HepG2 (cell line): Measurements from ENCODE around the gene FNDC3B. TPM values are rescaled to one million over a fixed set of nuclear protein-coding genes. Genes with fewer than 3 reads are reported as not detected.

Source experiments
- FOXP1 ChIP-seq, 2 experiments: fragments of 450-650 bp in 1 of 2; IDR thresholded peaks; 2 replicates each; pipeline ENCODE4 v1.6.1; 2017 to 2018; ENCODE audit warnings: antibody characterized with exemption in 1 of 2
- GATA4 ChIP-seq: sonication (generic); IDR thresholded peaks from 2 replicates; pipeline ENCODE4 v1.6.1; 2016; ENCODE audit warnings: antibody characterized with exemption, low read depth, borderline replicate concordance
- KAT7 ChIP-seq: IDR thresholded peaks from 2 replicates; pipeline ENCODE4 v1.6.1; 2018; ENCODE audit warnings: borderline replicate concordance, missing compliant biosample characterization
- KDM2A ChIP-seq: sonication (generic); formaldehyde crosslinking; IDR thresholded peaks from 2 replicates; pipeline ENCODE4 v1.4.0; 2020; ENCODE audit warnings: low read depth, missing genetic modification reagents, borderline replicate concordance
- MATR3 ChIP-seq: sonication (generic); formaldehyde crosslinking; IDR thresholded peaks from 2 replicates; pipeline ENCODE4 v1.4.0; 2020; ENCODE audit warnings: missing genetic modification reagents
- NFKBIZ ChIP-seq: IDR thresholded peaks from 2 replicates; pipeline ENCODE4 v1.6.1; 2018; ENCODE audit warnings: missing genetic modification reagents, missing compliant biosample characterization
- POGZ ChIP-seq: sonication (generic); formaldehyde crosslinking; IDR thresholded peaks from 2 replicates; pipeline ENCODE4 v1.4.0; 2020; ENCODE audit warnings: mild to moderate bottlenecking, missing genetic modification reagents
- POLR2AphosphoS2 ChIP-seq: IDR thresholded peaks from 2 replicates; pipeline ENCODE4 v1.6.1; 2011; ENCODE audit warnings: low read depth, low read length, improper control_type of control experiment
- RELA ChIP-seq: sonication (generic); formaldehyde crosslinking; IDR thresholded peaks from 2 replicates; pipeline ENCODE4 v1.4.0; 2020; ENCODE audit warnings: missing genetic modification reagents
- SETDB1 ChIP-seq: sonication (generic); formaldehyde crosslinking; IDR thresholded peaks from 2 replicates; pipeline ENCODE4 v1.5.1; 2020; ENCODE audit warnings: missing genetic modification reagents, mild to moderate bottlenecking, borderline replicate concordance
- TFDP2 ChIP-seq: sonication (generic); formaldehyde crosslinking; IDR thresholded peaks from 2 replicates; pipeline ENCODE4 v1.4.0; 2020; ENCODE audit warnings: missing genetic modification reagents
- U2AF2 ChIP-seq: fragments of 200-400 bp; formaldehyde crosslinking; IDR thresholded peaks from 2 replicates; pipeline ENCODE4 v1.6.1; 2017; ENCODE audit warnings: low read depth, mild to moderate bottlenecking, low read length
- XBP1 ChIP-seq: sonication (generic); formaldehyde crosslinking; IDR thresholded peaks from 2 replicates; pipeline ENCODE4 v1.5.0; 2020; ENCODE audit warnings: missing genetic modification reagents
- ZBTB14 ChIP-seq: sonication (generic); formaldehyde crosslinking; IDR thresholded peaks from 2 replicates; pipeline ENCODE4 v1.4.0; 2020; ENCODE audit warnings: missing genetic modification reagents
- ZNF333 ChIP-seq: sonication (generic); formaldehyde crosslinking; IDR thresholded peaks from 2 replicates; pipeline ENCODE4 v1.4.0; 2020; ENCODE audit warnings: mild to moderate bottlenecking, missing genetic modification reagents, borderline replicate concordance
- ZNF33A ChIP-seq: sonication (generic); formaldehyde crosslinking; IDR thresholded peaks from 2 replicates; pipeline ENCODE4 v1.5.1; 2020; ENCODE audit warnings: missing genetic modification reagents, mild to moderate bottlenecking, moderate library complexity, borderline replicate concordance
- ZNF451 ChIP-seq: sonication (generic); formaldehyde crosslinking; IDR thresholded peaks from 2 replicates; pipeline ENCODE4 v1.5.0; 2020; ENCODE audit warnings: mild to moderate bottlenecking, missing genetic modification reagents
- ZNF703 ChIP-seq: sonication (generic); formaldehyde crosslinking; IDR thresholded peaks from 2 replicates; pipeline ENCODE4 v1.5.1; 2020; ENCODE audit warnings: missing genetic modification reagents, mild to moderate bottlenecking, moderate library complexity, borderline replicate concordance
- polyA plus RNA-seq, 8 experiments: library from polyadenylated mRNA; depleted of rRNA in 3 of 8; stranded (reverse) in 7 of 8; unstranded in 1 of 8; fragments of >200 nt; fragmentation: Illumina TruSeq in 4 of 8; extraction: Trizol in 4 of 8; gene quantifications; 2 replicates each; pipeline versions ENCODE4 v1.2.1 to v1.2.3, GENCODE V29; 2011 to 2016; ENCODE audit warnings: low read depth in 4 of 8, missing spikeins in 1 of 8, mixed read lengths in 1 of 8; ENCODE audit not compliant: insufficient read depth in 1 of 8
- total RNA-seq, 5 experiments: library from RNA; depleted of rRNA; stranded (reverse); fragments of >200 nt; fragmentation: Illumina TruSeq; extraction: Trizol; gene quantifications; 2 replicates each; pipeline ENCODE4 v1.2.3, GENCODE V29; 2016; ENCODE audit warnings: low read depth in 1 of 5
- TF ChIP-seq, protein P1 (sequence below): sonication (generic); formaldehyde crosslinking; IDR thresholded peaks from 2 replicates; pipeline ENCODE4 v1.9.0; 2021; ENCODE audit warnings: missing genetic modification reagents, borderline replicate concordance
- TF ChIP-seq, protein P2 (sequence below): sonication (generic); formaldehyde crosslinking; IDR thresholded peaks from 2 replicates; pipeline ENCODE4 v1.4.0; 2020; ENCODE audit warnings: missing genetic modification reagents
- TF ChIP-seq, protein P3 (sequence below): sonication (generic); formaldehyde crosslinking; IDR thresholded peaks from 2 replicates; pipeline ENCODE4 v1.4.0; 2020; ENCODE audit warnings: missing genetic modification reagents, borderline replicate concordance

FNDC3B gene
- total and polyA plus RNA-seq, 2 of the 13 experiments (the other 11 are each of a cell fraction or from before 2014, with no cell fraction given), result 74.8 to 103 TPM

DNA sequence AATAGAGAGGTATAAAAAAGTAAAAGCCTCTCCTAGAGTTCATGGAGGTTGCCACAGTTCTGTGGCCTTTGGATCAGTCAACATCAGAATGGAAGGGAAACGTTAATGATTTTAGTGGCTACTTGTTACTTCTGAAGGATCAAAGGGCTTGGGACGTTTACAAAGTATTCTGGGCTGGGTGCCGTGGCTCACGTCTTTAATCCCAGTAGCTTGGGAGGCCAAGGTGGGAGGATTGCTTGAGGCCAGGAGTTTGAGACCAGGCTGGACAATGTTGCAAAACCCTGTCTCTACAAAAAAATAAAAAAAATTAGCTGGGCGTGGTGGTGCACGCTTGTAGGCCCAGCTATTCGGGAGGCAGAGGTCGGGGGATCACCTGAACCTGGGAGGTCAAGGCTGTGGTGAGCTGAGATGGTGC is 44.6 kb downstream of the FNDC3B start (continued):
- TF ChIP-seq, protein P1, sequence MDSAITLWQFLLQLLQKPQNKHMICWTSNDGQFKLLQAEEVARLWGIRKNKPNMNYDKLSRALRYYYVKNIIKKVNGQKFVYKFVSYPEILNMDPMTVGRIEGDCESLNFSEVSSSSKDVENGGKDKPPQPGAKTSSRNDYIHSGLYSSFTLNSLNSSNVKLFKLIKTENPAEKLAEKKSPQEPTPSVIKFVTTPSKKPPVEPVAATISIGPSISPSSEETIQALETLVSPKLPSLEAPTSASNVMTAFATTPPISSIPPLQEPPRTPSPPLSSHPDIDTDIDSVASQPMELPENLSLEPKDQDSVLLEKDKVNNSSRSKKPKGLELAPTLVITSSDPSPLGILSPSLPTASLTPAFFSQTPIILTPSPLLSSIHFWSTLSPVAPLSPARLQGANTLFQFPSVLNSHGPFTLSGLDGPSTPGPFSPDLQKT (CRISPR knock-in tag), result no peak
- TF ChIP-seq TFDP2 (no peak), ZNF33A (CRISPR knock-in tag) (no peak), POLR2AphosphoS2 (peak; percentile 34; the same call in 1 of the 2 replicates), POGZ (CRISPR knock-in tag) (peak; percentile 97), SETDB1 (no peak), FOXP1 (IDR thresholded peaks at IDR 0.05) (no peak), FOXP1 (CRISPR knock-in tag; IDR thresholded peaks at IDR 0.05) (peak; percentile 53), RELA (CRISPR knock-in tag) (no peak), KAT7 (CRISPR knock-in tag) (no peak), XBP1 (CRISPR knock-in tag) (no peak), ZBTB14 (CRISPR knock-in tag) (no peak), U2AF2 (no peak), GATA4 (peak; percentile 78; the same call in 1 of the 2 replicates), ZNF703 (no peak), NFKBIZ (no peak; the same call in 1 of the 2 replicates), KDM2A (CRISPR knock-in tag) (no peak), ZNF451 (CRISPR knock-in tag) (no peak), ZNF333 (no peak), MATR3 (CRISPR knock-in tag) (no peak)
- TF ChIP-seq, protein P2, sequence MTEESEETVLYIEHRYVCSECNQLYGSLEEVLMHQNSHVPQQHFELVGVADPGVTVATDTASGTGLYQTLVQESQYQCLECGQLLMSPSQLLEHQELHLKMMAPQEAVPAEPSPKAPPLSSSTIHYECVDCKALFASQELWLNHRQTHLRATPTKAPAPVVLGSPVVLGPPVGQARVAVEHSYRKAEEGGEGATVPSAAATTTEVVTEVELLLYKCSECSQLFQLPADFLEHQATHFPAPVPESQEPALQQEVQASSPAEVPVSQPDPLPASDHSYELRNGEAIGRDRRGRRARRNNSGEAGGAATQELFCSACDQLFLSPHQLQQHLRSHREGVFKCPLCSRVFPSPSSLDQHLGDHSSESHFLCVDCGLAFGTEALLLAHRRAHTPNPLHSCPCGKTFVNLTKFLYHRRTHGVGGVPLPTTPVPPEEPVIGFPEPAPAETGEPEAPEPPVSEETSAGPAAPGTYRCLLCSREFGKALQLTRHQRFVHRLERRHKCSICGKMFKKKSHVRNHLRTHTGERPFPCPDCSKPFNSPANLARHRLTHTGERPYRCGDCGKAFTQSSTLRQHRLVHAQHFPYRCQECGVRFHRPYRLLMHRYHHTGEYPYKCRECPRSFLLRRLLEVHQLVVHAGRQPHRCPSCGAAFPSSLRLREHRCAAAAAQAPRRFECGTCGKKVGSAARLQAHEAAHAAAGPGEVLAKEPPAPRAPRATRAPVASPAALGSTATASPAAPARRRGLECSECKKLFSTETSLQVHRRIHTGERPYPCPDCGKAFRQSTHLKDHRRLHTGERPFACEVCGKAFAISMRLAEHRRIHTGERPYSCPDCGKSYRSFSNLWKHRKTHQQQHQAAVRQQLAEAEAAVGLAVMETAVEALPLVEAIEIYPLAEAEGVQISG (CRISPR knock-in tag), result peak; percentile 55
- TF ChIP-seq, protein P3, sequence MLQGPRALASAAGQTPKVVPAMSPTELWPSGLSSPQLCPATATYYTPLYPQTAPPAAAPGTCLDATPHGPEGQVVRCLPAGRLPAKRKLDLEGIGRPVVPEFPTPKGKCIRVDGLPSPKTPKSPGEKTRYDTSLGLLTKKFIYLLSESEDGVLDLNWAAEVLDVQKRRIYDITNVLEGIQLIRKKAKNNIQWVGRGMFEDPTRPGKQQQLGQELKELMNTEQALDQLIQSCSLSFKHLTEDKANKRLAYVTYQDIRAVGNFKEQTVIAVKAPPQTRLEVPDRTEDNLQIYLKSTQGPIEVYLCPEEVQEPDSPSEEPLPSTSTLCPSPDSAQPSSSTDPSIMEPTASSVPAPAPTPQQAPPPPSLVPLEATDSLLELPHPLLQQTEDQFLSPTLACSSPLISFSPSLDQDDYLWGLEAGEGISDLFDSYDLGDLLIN (CRISPR knock-in tag), result no peak
